DMS 273 treated with DMSO at 0.1 percent for 48 hours (cell line): ENCODE measurements around the gene TCF7L2.

Experiments used
- DNase-seq: peaks from one replicate; lab custom pipeline; 2025; lab: John Stamatoyannopoulos, UW

Gene TCF7L2

DNA sequence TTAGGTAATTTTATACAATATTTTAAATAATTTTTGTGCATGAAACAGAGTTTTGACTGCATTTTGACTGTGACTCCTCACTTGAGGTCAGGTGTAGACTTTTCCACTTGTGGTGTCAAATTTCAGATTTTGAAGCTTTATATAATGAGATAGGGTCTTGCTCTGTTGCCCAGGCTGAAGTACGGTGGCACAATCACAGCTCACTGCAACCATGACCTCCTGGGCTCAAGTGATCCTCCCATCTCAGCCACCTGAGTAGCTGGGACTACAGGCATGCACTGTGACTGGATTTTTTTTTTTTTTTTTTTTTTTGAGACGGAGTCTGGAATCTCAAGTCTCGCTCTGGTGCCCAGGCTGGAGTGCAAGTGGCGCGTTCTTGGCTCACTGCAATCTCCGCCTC is 74.9 kb downstream of the TCF7L2 start:
- DNase-seq, result no peak

GRCh38 chr10:113025487-113025886 is 75.4 kb downstream of the TCF7L2 start:
- no peak for DNase-seq

DNA sequence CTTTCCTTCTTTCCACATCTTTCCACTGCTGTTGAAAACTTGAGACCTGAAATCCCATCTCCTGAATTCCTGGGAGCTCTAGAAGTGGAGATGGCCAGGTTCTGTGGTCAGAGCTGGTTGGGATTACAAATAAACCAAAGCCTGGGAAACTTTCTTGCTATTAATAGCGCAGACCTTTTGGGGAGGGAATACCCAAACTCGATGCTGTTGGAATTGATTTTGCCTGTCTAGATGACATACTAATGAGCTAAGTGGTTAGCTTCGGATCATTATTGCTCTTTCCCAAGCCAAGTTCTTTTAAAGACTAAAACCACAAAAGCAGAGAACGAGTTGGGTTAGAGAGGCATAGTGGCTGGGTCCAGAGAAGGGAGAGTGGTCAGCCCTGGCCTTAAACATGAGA is 76.6 kb downstream of the TCF7L2 start:
- no peak for DNase-seq

- no peak for DNase-seq
Observed at GRCh38 chr10:113027230-113027573, 77.2 kb downstream of the TCF7L2 start.

- no peak for DNase-seq
Observed at GRCh38 chr10:113027574-113028455, 77.8 kb downstream of the TCF7L2 start.

DNA sequence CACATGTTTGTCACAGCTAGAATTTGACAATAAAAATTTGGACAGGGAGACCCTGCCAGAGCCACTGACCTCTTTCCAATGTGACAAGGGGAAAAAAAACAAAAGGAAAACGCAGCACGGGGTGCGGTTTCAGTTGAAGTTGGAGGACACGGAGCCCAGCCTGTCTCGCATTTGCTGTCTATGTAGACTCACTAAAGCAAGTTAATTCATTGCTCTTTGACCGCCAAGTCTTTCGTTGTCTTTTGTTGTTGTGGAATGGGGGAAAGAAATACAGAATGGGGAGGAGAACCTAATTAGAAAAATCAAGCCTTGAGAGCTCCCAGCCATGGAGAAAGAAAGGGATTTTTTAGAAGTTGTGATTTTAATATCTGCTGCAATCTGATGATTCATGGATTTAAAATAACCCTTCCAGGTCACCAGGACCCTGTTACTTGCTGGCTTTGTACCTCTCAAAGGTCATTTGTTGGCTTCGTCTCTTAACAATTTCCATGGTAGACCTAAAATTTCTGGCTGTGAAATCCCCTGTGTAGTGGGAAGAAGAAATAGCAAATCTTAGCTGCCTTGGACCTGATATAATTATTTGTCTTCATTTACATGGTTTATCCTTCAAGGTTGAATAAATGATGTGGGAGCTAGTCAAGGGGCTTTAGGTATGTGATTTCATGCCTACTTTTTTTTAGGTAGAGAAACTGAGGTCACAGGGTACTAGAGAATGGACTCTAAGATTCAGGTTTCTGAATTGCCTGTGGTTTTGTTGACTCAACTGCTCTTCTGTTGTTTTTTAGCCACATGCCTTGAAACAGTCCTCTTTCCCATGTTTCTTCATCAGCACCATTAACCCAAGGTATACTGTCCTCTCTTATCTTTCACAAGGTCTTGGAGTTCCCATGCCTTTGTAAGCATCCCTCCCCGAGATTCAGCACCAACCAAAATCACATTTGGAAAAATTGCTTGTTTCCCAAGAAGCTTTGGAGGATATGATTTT is 78.7 kb downstream of the TCF7L2 start:
- no peak for DNase-seq

DNA sequence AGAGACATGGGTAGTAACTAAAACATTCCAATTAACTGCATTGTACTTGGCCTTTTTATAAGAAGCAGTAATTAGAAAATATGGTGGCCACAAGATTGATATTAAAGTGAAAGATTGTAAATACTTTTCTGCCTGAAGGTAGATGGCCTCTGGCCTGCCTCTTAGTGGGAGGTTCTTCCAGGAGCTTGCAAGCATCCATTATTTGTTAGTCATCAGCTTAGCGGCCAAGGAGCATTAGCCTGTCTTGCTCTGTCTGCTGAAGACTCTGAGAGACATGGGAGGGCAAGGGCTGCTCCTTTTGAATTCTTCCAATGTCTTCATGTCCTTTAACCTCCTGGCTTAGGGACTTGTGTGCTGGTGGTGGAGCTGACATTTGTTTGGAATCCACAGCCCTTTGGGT is 80.4 kb downstream of the TCF7L2 start:
- no peak for DNase-seq

- DNase-seq, result no peak
Observed at GRCh38 chr10:113031147-113031546, 81.1 kb downstream of the TCF7L2 start.

DNA sequence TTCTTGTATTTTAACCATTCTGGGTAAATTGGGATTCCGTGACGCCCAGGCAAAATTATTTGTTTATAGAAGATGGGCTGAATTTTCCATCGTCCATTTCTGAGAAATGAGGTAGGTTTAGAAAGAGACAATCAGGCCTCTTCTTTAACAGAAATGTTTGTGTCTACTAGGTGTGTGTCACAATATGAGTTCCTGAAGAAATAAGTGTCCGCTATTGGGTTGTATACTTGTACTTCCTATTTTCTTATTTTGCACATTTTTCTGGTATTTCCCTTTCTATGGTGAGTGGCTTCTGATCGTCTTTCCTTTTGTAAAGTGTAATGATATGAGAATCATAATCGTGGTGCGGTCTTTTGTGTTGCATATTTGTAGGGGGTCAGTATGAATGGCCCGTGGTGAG is 83.9 kb downstream of the TCF7L2 start:
- DNase-seq, result no peak

DNA sequence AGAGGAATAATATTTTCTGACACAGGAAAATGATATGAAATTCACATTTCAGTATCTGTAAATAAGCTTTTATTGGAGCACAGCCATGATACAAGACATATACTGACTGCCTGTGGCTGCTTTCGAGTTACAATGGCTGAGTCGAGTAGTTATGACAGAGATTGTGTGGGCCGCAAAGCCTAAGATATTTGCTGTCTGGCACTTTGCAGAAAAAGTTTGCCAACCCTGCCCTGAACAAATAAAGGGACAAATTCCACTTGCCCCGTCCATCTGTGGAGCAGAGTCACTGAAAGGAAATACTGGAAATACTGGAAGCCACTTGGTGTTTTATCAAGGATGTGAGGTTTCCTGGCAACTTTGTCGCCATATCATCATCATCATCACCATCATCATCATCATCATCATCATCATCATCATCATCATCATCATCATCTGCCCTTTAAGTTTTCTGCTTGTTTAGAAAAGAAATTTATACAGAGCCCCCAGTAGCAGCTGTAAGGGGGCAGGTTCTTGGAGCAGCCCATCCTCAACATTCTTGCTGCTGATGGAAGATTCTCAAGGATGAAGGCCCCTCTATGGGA is 85.8 kb downstream of the TCF7L2 start:
- DNase-seq, result no peak

DNA sequence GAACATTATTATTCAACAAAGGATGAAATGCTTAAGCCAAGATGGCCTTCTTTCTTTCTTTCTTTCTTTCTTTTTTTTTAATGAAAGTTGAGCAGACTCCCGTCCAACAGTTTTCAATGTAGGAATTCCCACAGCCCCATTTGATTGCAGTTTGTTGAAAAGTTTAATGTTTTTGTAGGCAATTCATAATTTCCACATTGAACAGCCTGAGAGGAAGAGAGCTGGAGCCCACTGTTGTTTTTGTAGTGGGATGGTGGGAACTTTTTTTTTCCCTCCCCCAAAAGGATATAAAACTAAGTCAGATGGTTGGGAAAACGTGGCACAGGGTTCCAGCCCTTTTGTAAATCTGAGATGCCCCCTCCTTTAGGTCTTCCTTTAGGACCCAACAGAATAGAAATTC is 86.6 kb downstream of the TCF7L2 start:
- DNase-seq, result no peak

DNA sequence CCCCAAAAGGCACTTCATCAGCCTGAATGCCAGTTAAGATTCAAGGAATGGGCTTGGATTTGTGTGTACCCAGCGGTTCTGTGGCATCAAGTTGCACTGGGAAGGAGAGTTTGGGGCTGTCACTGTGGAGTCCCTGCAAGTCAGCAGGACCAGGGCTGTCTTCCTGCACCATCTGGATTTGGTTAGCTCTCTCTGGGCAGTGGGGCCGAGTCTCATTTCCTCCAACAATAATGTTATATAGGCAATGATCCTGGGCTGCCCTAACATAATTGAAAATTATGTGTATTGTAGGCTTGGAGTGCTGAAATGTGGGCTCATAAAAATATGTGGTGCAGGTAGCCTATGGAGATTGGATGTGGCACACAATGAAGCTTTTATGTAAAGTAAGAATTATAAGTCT is 87.2 kb downstream of the TCF7L2 start:
- DNase-seq, result no peak

GRCh38 chr10:113038183-113038582 is 88.1 kb downstream of the TCF7L2 start:
- no peak for DNase-seq

DNA sequence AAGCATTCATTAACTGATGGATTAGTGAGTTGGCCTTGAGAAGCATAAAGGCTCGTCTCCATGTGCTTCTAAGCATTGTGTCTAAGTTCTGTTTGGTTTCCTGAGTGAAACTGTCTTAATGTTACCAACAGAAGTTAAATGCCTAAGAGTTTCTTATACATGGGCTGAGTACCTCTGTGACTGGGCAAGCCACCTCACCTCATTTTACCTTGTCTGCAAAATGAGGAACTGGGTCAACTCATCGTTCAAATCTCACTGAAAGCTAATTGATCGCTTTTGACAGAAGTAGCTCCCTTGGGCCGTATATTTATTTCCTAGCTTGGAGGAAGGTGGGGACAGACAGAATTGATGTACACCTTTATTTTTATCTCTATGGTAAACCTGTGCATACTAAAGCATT is 88.9 kb downstream of the TCF7L2 start:
- no peak for DNase-seq

GRCh38 chr10:113041324-113041723 is 91.3 kb downstream of the TCF7L2 start:
- no peak for DNase-seq

GRCh38 chr10:113041841-113042750 is 92.0 kb downstream of the TCF7L2 start:
- DNase-seq, result no peak

GRCh38 chr10:113042868-113043267 is 92.8 kb downstream of the TCF7L2 start:
- no peak for DNase-seq

DNA sequence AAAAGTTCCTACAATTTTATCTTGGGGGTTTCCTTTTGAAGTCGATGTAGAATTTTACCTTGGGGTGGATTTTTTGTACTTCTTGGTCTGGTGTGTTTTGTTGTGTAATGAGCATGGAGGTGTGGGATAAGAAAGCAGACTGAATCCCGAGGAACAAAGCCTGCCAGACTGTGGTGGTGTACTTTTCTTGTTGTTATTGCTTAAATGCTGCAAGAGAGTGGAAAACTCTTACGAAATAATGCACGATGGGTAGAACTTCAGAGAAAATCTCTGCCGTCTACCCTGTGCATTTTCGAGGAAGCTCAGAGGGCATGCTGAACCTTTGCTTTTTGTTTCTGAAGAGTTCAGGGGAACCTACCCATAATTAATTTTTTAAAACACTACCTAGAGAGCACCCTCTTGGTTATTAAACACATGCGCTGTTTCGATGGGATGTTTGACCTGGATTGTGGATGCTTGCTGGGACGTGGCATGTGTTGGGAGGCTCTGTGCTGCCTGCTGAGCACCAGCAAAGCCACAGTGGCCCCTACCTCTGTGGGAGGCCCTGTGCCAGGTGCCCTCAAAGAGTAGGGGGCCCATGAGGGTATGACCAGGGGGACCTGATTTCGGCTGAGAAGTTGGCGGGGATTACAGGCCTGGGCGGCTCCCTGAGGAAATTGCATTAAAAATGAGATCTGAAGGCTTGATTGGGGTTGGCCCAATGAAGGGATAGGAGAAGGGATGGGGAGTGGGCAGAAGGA is 94.1 kb downstream of the TCF7L2 start:
- DNase-seq, result no peak

DNA sequence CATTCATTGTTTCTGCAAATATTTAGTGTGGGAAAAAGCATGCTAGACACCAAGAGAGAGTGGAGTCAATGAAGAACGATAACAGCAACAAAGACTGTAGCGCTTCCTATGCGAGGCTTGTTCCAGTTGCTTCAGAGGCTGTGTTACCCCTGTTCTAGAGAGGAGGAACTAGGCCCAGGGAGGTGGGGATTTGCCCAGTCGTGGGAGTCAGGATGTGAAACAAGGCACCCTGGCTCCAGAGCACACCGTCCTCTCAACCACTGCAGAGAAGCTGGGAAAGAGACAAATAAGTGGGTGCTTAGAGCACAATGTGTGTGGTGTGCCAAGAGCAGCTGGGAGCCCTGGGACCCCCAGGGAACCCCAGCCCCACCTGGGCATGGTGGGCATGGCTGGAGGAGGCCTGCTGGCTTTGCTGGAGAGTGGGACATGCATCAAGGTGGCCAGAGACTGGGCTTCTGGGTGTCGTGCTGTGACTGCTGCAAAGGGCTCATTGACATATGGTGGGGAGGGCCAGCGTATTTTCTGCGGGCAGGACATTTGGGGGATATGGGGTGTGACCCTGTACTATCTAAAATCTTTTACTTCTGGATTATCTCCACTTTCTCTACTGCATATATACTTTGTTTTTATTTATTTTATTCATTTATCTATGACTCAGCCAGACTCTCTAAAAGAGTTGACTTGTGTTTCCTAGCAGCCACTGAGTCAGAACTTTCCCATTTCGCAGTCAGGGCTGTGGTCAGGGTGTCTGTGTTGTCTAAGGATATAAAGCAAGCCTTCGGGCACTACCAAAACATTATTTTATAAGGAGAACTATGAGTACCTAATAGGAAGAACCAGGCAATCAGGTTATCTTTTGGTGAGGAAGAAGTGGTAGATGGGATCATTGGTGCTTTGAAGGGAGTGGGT is 95.4 kb downstream of the TCF7L2 start:
- no peak for DNase-seq

- no peak for DNase-seq
Observed at GRCh38 chr10:113047151-113047550, 97.1 kb downstream of the TCF7L2 start.
